ENCODE measurements around the gene ADD1.

- TF ChIP-seq, protein P1, sequence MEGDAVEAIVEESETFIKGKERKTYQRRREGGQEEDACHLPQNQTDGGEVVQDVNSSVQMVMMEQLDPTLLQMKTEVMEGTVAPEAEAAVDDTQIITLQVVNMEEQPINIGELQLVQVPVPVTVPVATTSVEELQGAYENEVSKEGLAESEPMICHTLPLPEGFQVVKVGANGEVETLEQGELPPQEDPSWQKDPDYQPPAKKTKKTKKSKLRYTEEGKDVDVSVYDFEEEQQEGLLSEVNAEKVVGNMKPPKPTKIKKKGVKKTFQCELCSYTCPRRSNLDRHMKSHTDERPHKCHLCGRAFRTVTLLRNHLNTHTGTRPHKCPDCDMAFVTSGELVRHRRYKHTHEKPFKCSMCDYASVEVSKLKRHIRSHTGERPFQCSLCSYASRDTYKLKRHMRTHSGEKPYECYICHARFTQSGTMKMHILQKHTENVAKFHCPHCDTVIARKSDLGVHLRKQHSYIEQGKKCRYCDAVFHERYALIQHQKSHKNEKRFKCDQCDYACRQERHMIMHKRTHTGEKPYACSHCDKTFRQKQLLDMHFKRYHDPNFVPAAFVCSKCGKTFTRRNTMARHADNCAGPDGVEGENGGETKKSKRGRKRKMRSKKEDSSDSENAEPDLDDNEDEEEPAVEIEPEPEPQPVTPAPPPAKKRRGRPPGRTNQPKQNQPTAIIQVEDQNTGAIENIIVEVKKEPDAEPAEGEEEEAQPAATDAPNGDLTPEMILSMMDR (IDR thresholded peaks at IDR 0.05; ENCODE audit: low read depth, low read length, missing input control), result no peak
- TF ChIP-seq RAD21 (IDR thresholded peaks at IDR 0.05), result no peak
- TF ChIP-seq TAF1 (conservative IDR thresholded peaks at IDR 0.05), result no peak
- TF ChIP-seq HNF4G (IDR thresholded peaks at IDR 0.05), result no peak
- TF ChIP-seq YY1 (IDR thresholded peaks at IDR 0.05), result no peak
- TF ChIP-seq, protein P2, sequence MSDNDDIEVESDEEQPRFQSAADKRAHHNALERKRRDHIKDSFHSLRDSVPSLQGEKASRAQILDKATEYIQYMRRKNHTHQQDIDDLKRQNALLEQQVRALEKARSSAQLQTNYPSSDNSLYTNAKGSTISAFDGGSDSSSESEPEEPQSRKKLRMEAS (IDR thresholded peaks at IDR 0.05), result no peak
- TF ChIP-seq SP1 (IDR thresholded peaks at IDR 0.05), result no peak
- TF ChIP-seq, protein P3, sequence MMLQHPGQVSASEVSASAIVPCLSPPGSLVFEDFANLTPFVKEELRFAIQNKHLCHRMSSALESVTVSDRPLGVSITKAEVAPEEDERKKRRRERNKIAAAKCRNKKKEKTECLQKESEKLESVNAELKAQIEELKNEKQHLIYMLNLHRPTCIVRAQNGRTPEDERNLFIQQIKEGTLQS (IDR thresholded peaks at IDR 0.05), result no peak
- TF ChIP-seq EGR1 (IDR thresholded peaks at IDR 0.05; ENCODE audit: low read depth in 2 of 2), result no peak
- no peak for TF ChIP-seq GABPA (IDR thresholded peaks at IDR 0.05 in 1 of 2, conservative IDR thresholded peaks at IDR 0.05 in 1 of 2)
Observed at GRCh38 chr4:2929469-2929868, 85.8 kb downstream of the ADD1 start.
